ENCODE data around the gene DHRS11.

DHRS11 gene, protein sequence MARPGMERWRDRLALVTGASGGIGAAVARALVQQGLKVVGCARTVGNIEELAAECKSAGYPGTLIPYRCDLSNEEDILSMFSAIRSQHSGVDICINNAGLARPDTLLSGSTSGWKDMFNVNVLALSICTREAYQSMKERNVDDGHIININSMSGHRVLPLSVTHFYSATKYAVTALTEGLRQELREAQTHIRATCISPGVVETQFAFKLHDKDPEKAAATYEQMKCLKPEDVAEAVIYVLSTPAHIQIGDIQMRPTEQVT

GRCh38 chr17:36591434-36592315 lies at the start of gene DHRS11:
Gene DHRS11, plus strand, starts transcription at chr17:36591879. Its CDS starts 131 bp downstream, at chr17:36592010.
- no peak for FAIRE-seq

DNA sequence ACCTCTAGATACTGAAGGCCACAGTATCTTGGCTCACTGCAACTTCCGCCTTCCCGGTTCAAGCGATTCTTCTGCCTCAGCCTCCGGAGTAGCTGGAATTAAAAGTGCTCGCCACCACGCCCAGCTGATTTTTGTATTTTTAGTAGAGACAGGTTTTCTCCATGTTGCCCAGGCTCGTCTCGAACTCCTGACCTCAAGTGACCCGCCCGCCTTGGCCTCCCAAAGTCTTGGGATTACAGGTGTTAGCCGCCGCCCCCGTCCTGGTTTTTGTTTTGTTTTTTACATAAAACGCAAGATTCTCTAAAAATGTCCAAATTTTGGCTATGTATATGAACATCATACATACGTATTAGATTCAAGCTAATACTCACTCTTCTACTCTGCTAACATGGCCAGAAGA lies 48.9 kb upstream of the DHRS11 start:
- no peak for FAIRE-seq

- FAIRE-seq = no peak
These were observed 47.7 kb upstream of the DHRS11 start for GRCh38 chr17:36544044-36544306.

DNA sequence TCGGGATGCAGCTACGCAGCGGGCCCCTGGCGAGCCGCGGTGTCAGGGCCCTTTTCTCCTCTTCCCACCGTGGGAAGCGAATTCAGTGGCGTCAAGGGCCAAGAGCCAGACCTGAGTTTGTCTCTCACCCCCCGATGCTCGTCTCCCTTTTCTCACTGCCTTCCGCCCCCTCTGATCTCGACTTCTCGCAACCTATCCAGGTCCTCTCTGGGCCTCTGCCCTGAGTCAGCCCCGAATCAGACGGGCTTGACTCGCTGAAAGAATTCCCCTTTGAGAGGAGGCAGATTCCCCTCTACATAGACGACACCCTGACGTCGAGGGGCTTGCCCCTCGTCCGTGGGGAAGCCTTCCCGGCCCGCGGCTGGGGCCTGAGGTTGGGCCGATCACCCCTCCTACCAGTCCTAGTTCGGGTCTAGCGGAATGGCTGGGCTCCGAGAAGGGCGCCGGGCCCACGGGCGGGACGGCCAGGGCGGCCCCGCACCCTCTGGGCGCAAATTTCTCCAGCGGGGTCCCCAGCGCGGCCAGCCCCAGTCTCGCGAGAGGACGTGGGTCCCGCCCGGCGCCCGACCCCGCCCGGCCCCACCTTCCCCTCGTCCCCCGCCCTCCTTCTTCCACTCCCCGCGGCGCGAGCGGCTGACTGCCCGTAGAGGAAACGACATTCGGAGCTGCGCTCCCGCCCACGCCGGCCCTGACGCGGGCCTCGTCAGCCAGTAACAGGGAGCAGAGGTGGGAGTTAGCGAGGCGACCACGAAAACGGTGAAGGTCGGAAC lies 47.2 kb upstream of the DHRS11 start, which contains the start of gene GGNBP2:
GGNBP2 (plus strand) TSS at position 613 of the 770 bp plus-strand sequence. CDS start 806 bp downstream, outside the sequence.
- no peak for FAIRE-seq

GRCh38 chr17:36545077-36545464 lies 46.6 kb upstream of the DHRS11 start:
- FAIRE-seq = no peak

- no peak for FAIRE-seq
These were observed 45.9 kb upstream of the DHRS11 start for GRCh38 chr17:36545465-36546417.

DNA sequence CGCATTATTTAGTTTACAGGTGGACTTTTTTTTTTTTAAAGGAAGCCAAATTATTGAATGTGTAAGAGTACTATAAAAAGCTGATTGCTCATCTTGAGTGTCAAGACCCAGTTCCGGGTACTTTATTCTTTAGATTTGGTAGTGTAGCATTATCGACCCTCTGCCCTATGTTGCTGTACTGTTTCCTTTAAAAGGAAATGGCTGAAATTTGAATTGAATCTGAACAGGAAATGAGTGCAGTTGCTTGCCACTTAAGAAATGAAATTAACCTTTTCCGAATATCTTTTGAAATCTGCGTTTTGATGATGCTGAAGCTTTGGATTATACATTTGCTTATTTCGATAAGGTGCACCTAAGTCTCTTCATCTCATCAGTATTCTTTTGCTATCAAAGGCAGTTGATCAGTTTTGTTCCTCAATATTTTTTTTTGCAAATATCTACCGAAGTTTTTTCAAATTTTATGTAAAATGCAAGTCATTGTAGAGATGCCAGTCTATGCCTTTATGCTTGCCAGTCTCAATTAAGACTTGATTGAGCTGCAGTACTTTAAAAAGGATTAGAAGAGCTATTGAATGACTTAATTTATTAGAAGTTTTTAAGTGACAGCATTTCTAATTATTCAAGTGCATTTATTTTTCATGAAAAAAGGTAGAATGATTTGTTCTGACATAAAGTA lies 45.1 kb upstream of the DHRS11 start:
- no peak for FAIRE-seq

DNA sequence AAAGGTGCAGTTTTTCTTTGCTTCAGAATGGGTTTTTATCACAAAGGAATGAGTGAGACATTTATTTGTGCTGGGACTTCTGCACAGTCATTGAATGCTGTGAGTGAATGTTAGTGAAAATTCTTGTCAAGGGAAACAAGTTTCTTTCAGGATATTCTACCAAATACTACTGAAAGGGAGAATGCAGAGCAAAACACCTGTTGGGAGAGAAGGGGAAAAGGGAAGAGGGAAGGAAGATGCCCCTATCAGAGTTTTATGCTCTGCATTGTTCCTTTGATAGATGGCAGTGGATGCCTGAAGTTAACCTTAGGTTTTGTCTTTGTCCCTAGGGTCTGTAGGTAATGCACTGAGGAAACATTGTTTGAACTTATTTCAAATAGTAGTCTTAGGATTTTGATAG lies 43.9 kb upstream of the DHRS11 start:
- FAIRE-seq = no peak

DNA sequence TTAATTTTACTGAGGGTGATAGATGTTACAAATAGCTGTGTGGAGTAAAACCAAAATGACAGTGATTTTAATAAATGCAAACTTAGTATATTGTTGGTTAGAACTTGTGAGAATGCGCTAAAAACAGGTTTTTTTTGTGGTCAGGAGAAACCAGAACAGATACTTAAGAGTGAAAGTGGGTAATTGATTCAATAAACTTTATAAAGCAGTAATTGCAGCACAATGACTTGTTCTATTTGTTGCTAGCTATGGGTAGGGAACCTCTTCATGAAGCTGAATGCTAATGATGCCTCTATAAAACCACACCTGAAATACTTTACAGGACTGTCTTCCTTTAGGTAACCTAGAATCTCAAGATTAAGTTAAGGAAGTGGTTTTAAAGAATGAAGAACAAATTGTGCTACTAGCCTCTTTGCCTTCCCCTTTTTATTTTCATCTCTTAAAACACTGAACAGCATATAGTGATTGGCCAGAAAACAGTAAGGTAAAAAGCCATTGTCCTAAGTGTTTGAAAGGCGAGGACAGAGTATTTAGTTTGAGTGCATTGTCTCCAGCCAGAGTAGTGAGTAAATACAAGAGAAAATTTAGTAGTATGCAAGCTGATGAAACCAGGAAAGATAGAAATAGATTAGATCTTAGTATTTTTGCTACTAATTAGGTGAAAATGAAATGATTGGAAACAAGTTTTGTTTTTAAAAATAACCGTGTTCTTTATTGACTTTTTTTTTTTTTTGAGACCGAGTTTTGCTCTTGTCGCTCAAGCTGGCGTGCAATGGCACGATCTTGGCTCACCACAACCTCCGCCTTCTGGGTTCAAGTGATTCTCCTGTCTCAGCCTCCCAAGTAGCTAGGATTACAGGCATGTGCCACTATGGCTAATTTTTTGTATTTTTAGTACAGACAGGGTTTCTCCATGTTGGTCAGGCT lies 40.9 kb upstream of the DHRS11 start:
- FAIRE-seq = no peak

GRCh38 chr17:36553459-36553858 lies 38.2 kb upstream of the DHRS11 start:
- FAIRE-seq = no peak

DNA sequence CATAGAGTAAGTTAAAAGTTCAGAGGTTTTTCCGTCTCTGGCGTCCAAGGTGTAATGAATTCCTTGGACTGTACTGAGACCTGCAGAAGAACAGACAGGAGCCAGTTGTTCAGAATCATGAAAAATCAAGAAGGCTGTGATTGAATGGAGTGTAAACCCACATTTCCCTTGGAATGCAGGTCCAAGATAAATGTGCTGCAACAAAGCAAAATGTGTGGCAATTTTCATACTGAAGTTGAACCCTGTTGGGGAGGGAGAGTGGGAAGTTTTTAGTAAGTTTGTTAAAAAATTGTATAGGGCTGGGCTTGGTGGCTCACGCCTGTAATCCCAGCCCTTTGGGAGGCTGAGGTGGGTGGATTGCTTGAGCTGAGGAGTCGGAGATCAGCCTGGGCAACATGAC lies 25.6 kb upstream of the DHRS11 start:
- FAIRE-seq = no peak

- no peak for FAIRE-seq
These were observed 16.7 kb upstream of the DHRS11 start for GRCh38 chr17:36575028-36575427.

GRCh38 chr17:36576793-36577192 lies 14.9 kb upstream of the DHRS11 start:
- no peak for FAIRE-seq

GRCh38 chr17:36578671-36579070 lies 13.0 kb upstream of the DHRS11 start:
- no peak for FAIRE-seq

GRCh38 chr17:36583787-36584186 lies 7.9 kb upstream of the DHRS11 start:
- FAIRE-seq = no peak

GRCh38 chr17:36586138-36586537 lies 5.5 kb upstream of the DHRS11 start:
- no peak for FAIRE-seq

GRCh38 chr17:36590082-36590481 lies 1.6 kb upstream of the DHRS11 start:
- FAIRE-seq = no peak

- FAIRE-seq = no peak
These were observed 637 bp downstream of the DHRS11 start for GRCh38 chr17:36592316-36592715.

GRCh38 chr17:36592716-36593321 lies 1.1 kb downstream of the DHRS11 start:
- no peak for FAIRE-seq

DNA sequence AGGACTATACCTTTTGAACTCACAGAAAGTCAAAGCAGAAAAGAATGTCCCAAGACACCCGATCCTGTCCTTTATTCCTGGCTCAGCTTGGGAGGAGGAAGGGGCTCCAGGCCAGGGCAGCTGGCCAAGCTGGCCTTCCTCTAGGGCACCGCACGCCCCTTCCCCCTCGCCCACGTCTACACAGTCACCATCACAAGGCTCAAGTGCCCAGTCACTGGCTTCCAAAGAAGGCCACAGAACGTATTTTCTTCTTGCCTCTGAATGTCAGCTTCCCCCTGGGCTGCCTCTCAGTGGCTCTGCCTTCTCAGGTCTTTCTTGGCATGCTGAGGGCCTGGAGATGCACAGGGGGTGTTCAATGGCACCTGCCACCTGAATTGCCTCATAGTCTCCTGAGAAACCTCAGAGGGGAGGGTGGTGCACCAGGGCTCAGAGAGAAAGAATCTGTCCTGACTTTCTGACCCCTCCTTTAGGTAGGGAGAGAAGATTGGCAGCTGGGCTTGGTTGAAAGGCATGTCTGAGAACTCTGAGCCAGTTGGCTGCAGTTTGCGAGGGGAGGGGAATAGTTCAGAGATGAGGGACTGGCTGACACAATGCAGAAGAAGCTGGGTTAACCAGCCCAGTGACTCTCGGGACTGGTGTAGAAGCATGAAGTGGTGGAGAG lies 2.1 kb downstream of the DHRS11 start:
- no peak for FAIRE-seq
